Measurements from ENCODE around the gene MAMLD1.

GRCh38 chrX:150544835-150545770 is 182.0 kb downstream of the MAMLD1 start:
- TF ChIP-seq CTCF (IDR thresholded peaks at IDR 0.05; ENCODE audit: low read length) (no peak), EZH2 (IDR thresholded peaks at IDR 0.05; ENCODE audit: borderline replicate concordance, low read length) (no peak)

Data from OCI-LY1 (cell line).